ENCODE measurements around the gene MYORG.

- TF ChIP-seq CTCF (conservative IDR thresholded peaks at IDR 0.05; ENCODE audit: low read length) (no peak), EZH2phosphoT487 (IDR thresholded peaks at IDR 0.05; ENCODE audit: borderline replicate concordance) (no peak)
These were observed 23.0 kb upstream of the MYORG start for GRCh38 chr9:34399729-34400128.

Measured in Loucy (cell line).